Caco-2 (cell line): Measurements from ENCODE around the gene TMEM132C. TPM values are rescaled to one million over a fixed set of nuclear protein-coding genes. Genes with fewer than 3 reads are reported as not detected.

Source experiments
- BruUV-seq: library from RNA; stranded (reverse); fragments of 400-500 nt; replicated peaks from 2 replicates; lab custom pipeline; 2021; lab: Mats Ljungman, UMichigan
- CTCF ChIA-PET: fragments of 300-600 bp; sonication (Branson Sonifier 250); formaldehyde crosslinking; loops from one replicate; lab custom pipeline; 2022; ENCODE audit warnings: antibody characterized with exemption; lab: Charles Lee
- POLR2A ChIA-PET: fragments of 300-600 bp; sonication (Branson Sonifier 250); formaldehyde crosslinking; loops from one replicate; lab custom pipeline; 2022; ENCODE audit warnings: antibody characterized with exemption; lab: Charles Lee
- DNase-seq, 2 experiments: peaks; one replicate each; pipeline versions ENCODE4 v3.0.0 to v3.0.0-alpha.2; 2020 to 2022
- H3K27me3 ChIP-seq: replicated peaks from 2 replicates; pipeline ENCODE4 v1.6.0; 2011; ENCODE audit warnings: low read length; ENCODE audit not compliant: control insufficient read depth, insufficient read depth
- H3K36me3 ChIP-seq: 2 replicates; pipeline ENCODE4 v1.5.1; 2011; ENCODE audit warnings: low read length; ENCODE audit not compliant: control insufficient read depth, insufficient read depth
- H3K4me1 ChIP-seq: fragments of 250-450 bp; sonication (Bioruptor Pico); 2 replicates; pipeline ENCODE4 v1.5.1; 2020; ENCODE audit warnings: mild to moderate bottlenecking
- H3K4me3 ChIP-seq: 2 replicates; pipeline ENCODE4 v1.5.1; 2011; ENCODE audit warnings: low read depth, mild to moderate bottlenecking, control low read depth, low read length
- H3K9me3 ChIP-seq: fragments of 250-450 bp; sonication (Bioruptor Pico); 2 replicates; pipeline ENCODE4 v1.5.1; 2020; ENCODE audit warnings: mild to moderate bottlenecking, moderate library complexity
- H3K27ac Mint-ChIP-seq: one replicate; pipeline ENCODE4 v1.8.0; 2022; ENCODE audit warnings: mixed read lengths; ENCODE audit not compliant: unreplicated experiment
- H3K27me3 Mint-ChIP-seq: one replicate; pipeline ENCODE4 v1.8.0; 2022; ENCODE audit warnings: mixed read lengths; ENCODE audit not compliant: insufficient read depth, unreplicated experiment
- H3K36me3 Mint-ChIP-seq: one replicate; pipeline ENCODE4 v1.8.0; 2022; ENCODE audit warnings: mild to moderate bottlenecking, mixed read lengths; ENCODE audit not compliant: insufficient read depth, unreplicated experiment
- H3K4me1 Mint-ChIP-seq: one replicate; pipeline ENCODE4 v1.8.0; 2022; ENCODE audit warnings: low read depth, mixed read lengths; ENCODE audit not compliant: unreplicated experiment
- H3K4me3 Mint-ChIP-seq: one replicate; pipeline ENCODE4 v1.8.0; 2022; ENCODE audit warnings: mild to moderate bottlenecking, moderate library complexity, mixed read lengths; ENCODE audit not compliant: unreplicated experiment
- H3K9me3 Mint-ChIP-seq: one replicate; pipeline ENCODE4 v1.8.0; 2022; ENCODE audit warnings: mixed read lengths; ENCODE audit not compliant: unreplicated experiment
- CTCF ChIP-seq, 2 experiments: fragments of 200-600 bp in 1 of 2; IDR thresholded peaks; 1 replicate in 1 of 2; 2 replicates in 1 of 2; pipeline versions ENCODE4 v1.5.1 to v1.8.0; 2011 to 2022; ENCODE audit warnings: antibody characterized with exemption in 1 of 2, control low read depth in 1 of 2, inconsistent platforms in 1 of 2, low read depth in 1 of 2, low read length in 1 of 2, mild to moderate bottlenecking in 1 of 2, moderate library complexity in 1 of 2; ENCODE audit not compliant: insufficient read depth in 1 of 2, severe bottlenecking in 1 of 2, unreplicated experiment in 1 of 2
- intact Hi-C: fragments of 100-400 bp; cut with micrococcal nuclease; formaldehyde crosslinking; loops from one replicate; pipeline ENCODE4 v1.10.0; 2022; ENCODE audit not compliant: unreplicated experiment
- total RNA-seq: library from RNA; stranded (reverse); gene quantifications from 2 replicates; pipeline ENCODE4 v1.2.3, GENCODE V29; 2022

The TMEM132C gene
- total RNA-seq, 1 experiment from 2014 or later, result not detected

- H3K4me1 ChIP-seq, result no peaks in the 10 kb centered on the region
- Mint-ChIP-seq H3K36me3 (peaks cover 6% of the 10 kb centered on the region), H3K27me3 (no peaks in the 10 kb centered on the region), H3K4me1 (no peaks in the 10 kb centered on the region), H3K9me3 (peaks cover 29% of the 10 kb centered on the region), H3K4me3 (no peak overlapping the region), H3K27ac (no peak overlapping the region)
- no peak overlapping the region for H3K4me3 ChIP-seq
- no peak for DNase-seq
- H3K36me3 ChIP-seq, result no peaks in the 10 kb centered on the region
- CTCF ChIA-PET, result no interaction called here
- no peaks in the 10 kb centered on the region for H3K27me3 ChIP-seq
- no peaks in the 10 kb centered on the region for H3K9me3 ChIP-seq
- no peak for TF ChIP-seq CTCF (IDR thresholded peaks at IDR 0.05; ENCODE audit: insufficient read depth in 1 of 2, low read depth in 1 of 2, low read length in 1 of 2, severe bottlenecking in 1 of 2, unreplicated experiment in 1 of 2)
- no TSS peak for BruUV-seq
- POLR2A ChIA-PET, result no interaction called here
- intact Hi-C loops, result no loop called here
Observed at GRCh38 chr12:128537668-128538067, 270.7 kb downstream of the TMEM132C start.

- ChIA-PET CTCF (no interaction called here), POLR2A (no interaction called here)
- Mint-ChIP-seq H3K4me1 (no peaks in the 10 kb centered on the region), H3K27me3 (no peaks in the 10 kb centered on the region), H3K4me3 (no peak overlapping the region), H3K27ac (no peak overlapping the region), H3K36me3 (peaks cover 6% of the 10 kb centered on the region), H3K9me3 (peaks cover 21% of the 10 kb centered on the region)
- no peak for DNase-seq
- no TSS peak for BruUV-seq
- TF ChIP-seq CTCF (IDR thresholded peaks at IDR 0.05; ENCODE audit: insufficient read depth in 1 of 2, low read depth in 1 of 2, low read length in 1 of 2, severe bottlenecking in 1 of 2, unreplicated experiment in 1 of 2), result no peak
- intact Hi-C loops, result no loop called here
- no peaks in the 10 kb centered on the region for H3K4me1 ChIP-seq
- no peaks in the 10 kb centered on the region for H3K9me3 ChIP-seq
- H3K27me3 ChIP-seq, result no peaks in the 10 kb centered on the region
- no peaks in the 10 kb centered on the region for H3K36me3 ChIP-seq
- H3K4me3 ChIP-seq, result no peak overlapping the region
Observed at GRCh38 chr12:128542844-128543243, 275.9 kb downstream of the TMEM132C start.

- Histone ChIP-seq H3K27me3 (no peaks in the 10 kb centered on the region), H3K4me3 (no peak overlapping the region), H3K36me3 (no peaks in the 10 kb centered on the region), H3K9me3 (no peaks in the 10 kb centered on the region), H3K4me1 (no peaks in the 10 kb centered on the region)
- no TSS peak for BruUV-seq
- intact Hi-C loops, result no loop called here
- no peak overlapping the region for H3K4me3 Mint-ChIP-seq
- no peak overlapping the region for H3K27ac Mint-ChIP-seq
- H3K4me1 Mint-ChIP-seq, result no peaks in the 10 kb centered on the region
- no peak for TF ChIP-seq CTCF (IDR thresholded peaks at IDR 0.05; ENCODE audit: insufficient read depth in 1 of 2, low read depth in 1 of 2, low read length in 1 of 2, severe bottlenecking in 1 of 2, unreplicated experiment in 1 of 2)
- ChIA-PET POLR2A (no interaction called here), CTCF (no interaction called here)
- H3K9me3 Mint-ChIP-seq, result peaks cover 21% of the 10 kb centered on the region
- H3K27me3 Mint-ChIP-seq, result no peaks in the 10 kb centered on the region
- H3K36me3 Mint-ChIP-seq, result peaks cover 6% of the 10 kb centered on the region
- no peak for DNase-seq
Observed at GRCh38 chr12:128543460-128543859, 276.5 kb downstream of the TMEM132C start.
